Stomach (tissue), 9 donors: ENCODE measurements around the gene SLC38A1. TPM values are rescaled to one million over a fixed set of nuclear protein-coding genes. Genes with fewer than 3 reads are reported as not detected.

Experiments used
- DNase-seq, 2 donors: peaks; one replicate each; pipeline versions ENCODE4 v3.0.0 to v3.0.0-alpha.2; 2013 to 2019
- H3K27ac ChIP-seq, 5 donors: fragments of 200-600 bp in 4 of 5; sonication (generic) in 4 of 5; one replicate each; pipeline ENCODE4 v1.5.1; 2013 to 2019; ENCODE audit warnings: mild to moderate bottlenecking in 1 of 5, moderate library complexity in 1 of 5
- H3K27me3 ChIP-seq, 3 donors: fragments of 200-600 bp; sonication (generic); one replicate each; pipeline ENCODE4 v1.5.1; 2017 to 2019; ENCODE audit warnings: mixed run types in 1 of 3
- H3K36me3 ChIP-seq, 4 donors: fragments of 200-600 bp; sonication (generic); 1 replicate in 3 of 4; 2 replicates in 1 of 4; pipeline ENCODE4 v1.5.1; 2016 to 2019
- H3K4me1 ChIP-seq, 4 donors: fragments of 200-600 bp; sonication (generic); one replicate each; pipeline ENCODE4 v1.5.1; 2016 to 2019
- H3K4me3 ChIP-seq, 4 donors: fragments of 200-600 bp; sonication (generic) in 3 of 4; one replicate each; pipeline ENCODE4 v1.5.1; 2016 to 2019; ENCODE audit warnings: mild to moderate bottlenecking in 1 of 4
- H3K9me3 ChIP-seq, 4 donors: fragments of 200-600 bp; sonication (generic); one replicate each; pipeline ENCODE4 v1.5.1; 2016 to 2019
- CTCF ChIP-seq, 7 experiments: fragments of 450-650 bp in 4 of 7; fragments of 200-600 bp in 3 of 7; sonication (generic) in 3 of 7; IDR thresholded peaks; one replicate each; pipeline ENCODE4 v1.5.1; 2016 to 2019; ENCODE audit warnings: antibody characterized with exemption in 7 of 7, control low read depth in 2 of 7, mild to moderate bottlenecking in 1 of 7
- EP300 ChIP-seq: sonication (generic); formaldehyde crosslinking; IDR thresholded peaks from one replicate; pipeline ENCODE4 v1.6.1; 2017; ENCODE audit warnings: antibody characterized with exemption
- POLR2A ChIP-seq, 4 donors: fragments of 450-650 bp; IDR thresholded peaks; one replicate each; pipeline ENCODE4 v1.6.1; 2016; ENCODE audit warnings: antibody characterized with exemption in 4 of 4, control low read depth in 2 of 4, mild to moderate bottlenecking in 1 of 4, moderate library complexity in 1 of 4
- POLR2AphosphoS5 ChIP-seq, 3 donors: sonication (generic); formaldehyde crosslinking; IDR thresholded peaks; one replicate each; pipeline ENCODE4 v1.6.1; 2016; ENCODE audit warnings: antibody characterized with exemption in 3 of 3
- WGBS, 5 donors: extraction: QIAGEN DNeasy Blood & Tissue Kit in 3 of 5; methylation state at CpG; one replicate each; pipeline versions ENCODE4 v1.1.5 to v1.1.7; 2013 to 2018; 5-methylcytosine and 5-hydroxymethylcytosine counted together
- intact Hi-C: fragments of 100-400 bp; cut with DNase I; formaldehyde crosslinking; loops from one replicate; pipeline ENCODE4 v1.15.1; 2023; ENCODE audit warnings: low total_unique reads
- polyA plus RNA-seq, 3 donors: library from polyadenylated mRNA; stranded (reverse); fragments of 200-250 nt; gene quantifications; one replicate each; pipeline ENCODE4 v1.2.3, GENCODE V29; 2013
- total RNA-seq, 5 donors: library from RNA; depleted of rRNA; stranded (reverse); fragments of >200 nt; gene quantifications; one replicate each; pipeline versions ENCODE4 v1.1.0 to v1.2.3, GENCODE V29; 2014 to 2016
- donor health status: healthy with polysubstance abuse.
- donor health status: Bipolar disorder and iron deficiency.
- donor health status: healthy.

SLC38A1 gene
- total and polyA plus RNA-seq, 8 donors, result 3.2 to 164 (median 51.6) TPM

- intact Hi-C loops, result no loop called here
- no peaks in the 10 kb centered on the region for H3K36me3 ChIP-seq
- no peak overlapping the region for H3K4me3 ChIP-seq
- WGBS, 5 donors, result 11 to 25% (median 19%) methylated on average over 2 of the region's 2 CpGs
- H3K27me3 ChIP-seq, result no peaks in the 10 kb centered on the region
- peaks cover 0 to 18% (median 6%) of the 10 kb centered on the region in 4 donors for H3K4me1 ChIP-seq
- TF ChIP-seq POLR2A (IDR thresholded peaks at IDR 0.05), result no peak
- peak in 5 of 7 experiments; percentile 30 to 54 (median 34) for TF ChIP-seq CTCF (IDR thresholded peaks at IDR 0.05)
- no peak overlapping the region for H3K27ac ChIP-seq
- DNase-seq, result peak in 1 of 2 donors; percentile 38
- H3K9me3 ChIP-seq, result peaks cover 0 to 8% (median 0%) of the 10 kb centered on the region in 4 donors
These were observed 115.5 kb downstream of the SLC38A1 start for GRCh38 chr12:46153268-46153872.

- Histone ChIP-seq H3K27ac (no peak overlapping the region), H3K4me1 (peaks cover 0 to 18% (median 6%) of the 10 kb centered on the region in 4 donors), H3K27me3 (no peaks in the 10 kb centered on the region), H3K4me3 (no peak overlapping the region), H3K9me3 (peaks cover 0 to 8% (median 0%) of the 10 kb centered on the region in 4 donors), H3K36me3 (no peaks in the 10 kb centered on the region)
- DNase-seq, result no peak
- no peak for TF ChIP-seq EP300
- no peak for TF ChIP-seq POLR2AphosphoS5 (IDR thresholded peaks at IDR 0.05)
- TF ChIP-seq POLR2A (IDR thresholded peaks at IDR 0.05), result no peak
- TF ChIP-seq CTCF (IDR thresholded peaks at IDR 0.05), result no peak
- intact Hi-C loops, result no loop called here
- 72 to 93% (median 87%) methylated on average over 1 of the region's 1 CpG for WGBS, 5 donors
These were observed 116.4 kb downstream of the SLC38A1 start for GRCh38 chr12:46152456-46152855.

GRCh38 chr12:46150735-46151134 is 118.1 kb downstream of the SLC38A1 start:
- no peak for DNase-seq

GRCh38 chr12:46149905-46150304 is 118.9 kb downstream of the SLC38A1 start:
- Histone ChIP-seq H3K9me3 (no peaks in the 10 kb centered on the region), H3K4me1 (peaks cover 0 to 18% (median 6%) of the 10 kb centered on the region in 4 donors), H3K27me3 (no peaks in the 10 kb centered on the region), H3K4me3 (no peak overlapping the region), H3K36me3 (no peaks in the 10 kb centered on the region), H3K27ac (no peak overlapping the region)
- intact Hi-C loops, result loop anchor here (10.0 kb wide), 1 partner anchor 145 kb away; no protein-coding TSS in a partner anchor
- DNase-seq, result no peak
- TF ChIP-seq POLR2A (IDR thresholded peaks at IDR 0.05) (no peak), POLR2AphosphoS5 (IDR thresholded peaks at IDR 0.05) (no peak), EP300 (no peak), CTCF (IDR thresholded peaks at IDR 0.05) (no peak)
- WGBS, 5 donors, result 73 to 90% (median 86%) methylated on average over 1 of the region's 1 CpG

More at GRCh38 chr12:46150735-46151134, 118.1 kb downstream of the SLC38A1 start:
- intact Hi-C loops, result no loop called here
- Histone ChIP-seq H3K4me1 (peaks cover 0 to 18% (median 6%) of the 10 kb centered on the region in 4 donors), H3K27ac (no peak overlapping the region), H3K4me3 (no peak overlapping the region), H3K27me3 (no peaks in the 10 kb centered on the region), H3K9me3 (no peaks in the 10 kb centered on the region), H3K36me3 (no peaks in the 10 kb centered on the region)
- 48 to 66% (median 56%) methylated on average over 3 of the region's 3 CpGs for WGBS, 5 donors
- no peak for TF ChIP-seq CTCF (IDR thresholded peaks at IDR 0.05)
- no peak for TF ChIP-seq EP300
- no peak for TF ChIP-seq POLR2A (IDR thresholded peaks at IDR 0.05)
